Measurements from ENCODE around the gene FAM120B.

- TF ChIP-seq CTCF (IDR thresholded peaks at IDR 0.05): no peak
- TF ChIP-seq POLR2A (IDR thresholded peaks at IDR 0.05): no peak
Observed at GRCh38 chr6:170294813-170295509, 11.6 kb upstream of the FAM120B start.
